K562 (cell line): ENCODE measurements around the gene PRDX4. TPM values are rescaled to one million over a fixed set of nuclear protein-coding genes. Genes with fewer than 3 reads are reported as not detected.
A peak's percentile ranks its signal among the peaks of the same experiment; 100 is the strongest.

ENCODE experiments used
- KDM2B ChIP-seq: fragments of 250-450 bp; sonication (Bioruptor Pico); IDR thresholded peaks from 2 replicates; pipeline ENCODE4 v1.8.0; 2021; ENCODE audit warnings: mild to moderate bottlenecking, moderate library complexity
- KDM5B ChIP-seq: fragments of 200-600 bp; sonication (generic); IDR thresholded peaks from 2 replicates; pipeline ENCODE4 v1.6.1; 2012; ENCODE audit warnings: low read depth, mild to moderate bottlenecking, moderate library complexity, low read length, control low read depth, inconsistent platforms; ENCODE audit not compliant: insufficient replicate concordance
- KLF10 ChIP-seq: fragments of 250-450 bp; sonication (Bioruptor Pico); IDR thresholded peaks from 2 replicates; pipeline ENCODE4 v1.6.1; 2021; ENCODE audit warnings: matching md5 sums
- RBM14 ChIP-seq: fragments of 200-400 bp; formaldehyde crosslinking; IDR thresholded peaks from 2 replicates; pipeline ENCODE4 v1.6.1; 2018; ENCODE audit warnings: low read depth, mild to moderate bottlenecking, low read length, moderate library complexity, borderline replicate concordance; ENCODE audit not compliant: insufficient read depth
- SOX6 ChIP-seq: fragments of 450-650 bp; IDR thresholded peaks from 2 replicates; pipeline ENCODE4 v1.6.1; 2014; ENCODE audit warnings: mild to moderate bottlenecking
- TEAD1 ChIP-seq, 2 experiments: fragments of 450-650 bp in 1 of 2; sonication (generic) in 1 of 2; formaldehyde crosslinking; IDR thresholded peaks; 2 replicates each; pipeline versions ENCODE4 v1.4.0 to v1.8.0; 2020 to 2022; ENCODE audit warnings: mild to moderate bottlenecking in 2 of 2, missing genetic modification reagents in 1 of 2
- ZNF644 ChIP-seq: fragments of 200-800 bp; sonication (Bioruptor generic); IDR thresholded peaks from 2 replicates; pipeline ENCODE4 v1.6.1; 2016; ENCODE audit warnings: low read depth, missing genetic modification characterization, missing compliant biosample characterization
- ZNF76 ChIP-seq: fragments of 250-450 bp; sonication (Bioruptor Pico); IDR thresholded peaks from 2 replicates; pipeline ENCODE4 v1.4.0; 2020; ENCODE audit warnings: mild to moderate bottlenecking, moderate library complexity, borderline replicate concordance
- ZSCAN29 ChIP-seq: fragments of 450-650 bp; IDR thresholded peaks from 2 replicates; pipeline ENCODE4 v1.6.1; 2017
- polyA plus RNA-seq, 8 experiments: library from polyadenylated mRNA; depleted of rRNA in 4 of 8; stranded (reverse) in 5 of 8; unstranded in 3 of 8; fragments of >200 nt; fragmentation: Nextera tagmentation in 2 of 8; fragmentation: Illumina TruSeq in 1 of 8; extraction: Ambion mirVana in 2 of 8; extraction: Trizol in 1 of 8; gene quantifications; 2 replicates each; pipeline versions ENCODE4 v1.2.1 to v1.2.3, GENCODE V29; 2011 to 2014; ENCODE audit warnings: inconsistent platforms in 1 of 8, missing spikeins in 1 of 8
- total RNA-seq, 7 experiments: library from RNA; depleted of rRNA in 6 of 7; stranded (reverse); fragments of >200 nt in 6 of 7; fragmentation: Illumina TruSeq in 2 of 7; extraction: Trizol in 2 of 7; gene quantifications; 2 replicates each; pipeline versions ENCODE4 v1.2.1 to v1.2.3, GENCODE V29; 2011 to 2021; ENCODE audit warnings: low replicate concordance in 1 of 7
- TF ChIP-seq, protein P1 (sequence below), 2 experiments: fragments of 450-650 bp in 1 of 2; sonication (generic) in 1 of 2; formaldehyde crosslinking; conservative IDR thresholded peaks; 2 replicates each; pipeline versions ENCODE4 v1.4.0 to v1.8.1; 2020 to 2022; ENCODE audit warnings: mild to moderate bottlenecking in 1 of 2, missing genetic modification reagents in 1 of 2
- TF ChIP-seq, protein P2 (sequence below): fragments of 450-650 bp; formaldehyde crosslinking; IDR thresholded peaks from 2 replicates; pipeline ENCODE4 v1.4.0; 2020; ENCODE audit warnings: mild to moderate bottlenecking, moderate library complexity
- TF ChIP-seq, protein P3 (sequence below), 2 experiments: IDR thresholded peaks; 2 replicates each; pipeline ENCODE4 v1.6.1; 2012; ENCODE audit warnings: improper control_type of control experiment in 2 of 2, low read depth in 2 of 2, low read length in 2 of 2, borderline replicate concordance in 1 of 2
- TF ChIP-seq, protein P4 (sequence below), 2 experiments: fragments of 250-450 bp in 1 of 2; fragments of 450-650 bp in 1 of 2; sonication (Bioruptor Pico) in 1 of 2; IDR thresholded peaks; 2 replicates each; pipeline versions ENCODE4 v1.6.1 to v1.8.0; 2016 to 2021; ENCODE audit warnings: mild to moderate bottlenecking in 2 of 2, moderate library complexity in 2 of 2, missing compliant biosample characterization in 1 of 2, missing genetic modification characterization in 1 of 2
- TF ChIP-seq, protein P5 (sequence below): fragments of 250-450 bp; sonication (Bioruptor Pico); IDR thresholded peaks from 2 replicates; pipeline ENCODE4 v1.9.0; 2021; ENCODE audit warnings: mild to moderate bottlenecking, inconsistent platforms
- TF ChIP-seq, protein P6 (sequence below): IDR thresholded peaks from 2 replicates; pipeline ENCODE4 v1.6.1; 2012; ENCODE audit warnings: low read depth, low read length, improper control_type of control experiment, borderline replicate concordance

Gene PRDX4
- total and polyA plus RNA-seq, 9 of the 15 experiments (the other 6 are each of a cell fraction or from before 2014, with no cell fraction given), result 28.6 to 253 (median 153) TPM

DNA sequence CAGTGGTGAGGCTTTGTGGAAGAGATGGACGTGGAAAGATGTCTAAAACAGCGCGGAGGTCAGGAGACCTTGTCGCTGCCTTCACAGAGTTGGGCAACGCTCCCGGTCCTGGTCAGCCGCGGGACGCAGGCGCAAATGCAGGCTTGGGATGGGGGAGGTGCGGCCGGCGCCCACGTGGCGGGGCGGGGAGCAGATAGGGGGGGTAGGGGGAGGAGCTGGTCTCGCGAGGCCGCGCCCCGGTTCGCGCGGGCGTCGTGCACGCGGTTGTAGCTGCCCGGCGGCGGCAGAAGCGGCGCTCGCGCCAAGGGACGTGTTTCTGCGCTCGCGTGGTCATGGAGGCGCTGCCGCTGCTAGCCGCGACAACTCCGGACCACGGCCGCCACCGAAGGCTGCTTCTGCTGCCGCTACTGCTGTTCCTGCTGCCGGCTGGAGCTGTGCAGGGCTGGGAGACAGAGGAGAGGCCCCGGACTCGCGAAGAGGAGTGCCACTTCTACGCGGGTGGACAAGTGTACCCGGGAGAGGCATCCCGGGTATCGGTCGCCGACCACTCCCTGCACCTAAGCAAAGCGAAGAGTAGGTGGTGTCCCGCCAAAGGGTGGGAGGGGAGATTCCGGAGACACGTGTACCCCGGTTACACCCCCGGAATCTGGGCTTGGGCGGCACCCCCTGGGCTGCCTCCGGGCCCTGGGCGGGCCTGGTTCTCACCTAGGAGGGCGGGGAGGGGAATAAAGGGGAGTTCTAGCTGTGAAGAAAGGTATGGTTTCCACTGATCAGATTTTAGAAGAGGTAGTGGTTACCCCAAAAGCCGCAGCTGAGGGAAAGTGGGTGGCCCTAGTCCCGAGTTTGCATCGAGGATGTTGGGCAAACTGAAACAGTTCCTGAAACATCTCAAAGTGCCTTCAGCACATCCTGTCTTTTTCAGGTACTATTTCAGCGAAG lies at the start of gene PRDX4 (continued):
- TF ChIP-seq, protein P1, sequence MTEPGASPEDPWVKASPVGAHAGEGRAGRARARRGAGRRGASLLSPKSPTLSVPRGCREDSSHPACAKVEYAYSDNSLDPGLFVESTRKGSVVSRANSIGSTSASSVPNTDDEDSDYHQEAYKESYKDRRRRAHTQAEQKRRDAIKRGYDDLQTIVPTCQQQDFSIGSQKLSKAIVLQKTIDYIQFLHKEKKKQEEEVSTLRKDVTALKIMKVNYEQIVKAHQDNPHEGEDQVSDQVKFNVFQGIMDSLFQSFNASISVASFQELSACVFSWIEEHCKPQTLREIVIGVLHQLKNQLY (CRISPR knock-in tag; conservative IDR thresholded peaks at IDR 0.05), result 0 out of 4 replicates have a peak, but pooled peaks of 1 of the 2 experiments have one; percentile 74
- TF ChIP-seq, protein P2, sequence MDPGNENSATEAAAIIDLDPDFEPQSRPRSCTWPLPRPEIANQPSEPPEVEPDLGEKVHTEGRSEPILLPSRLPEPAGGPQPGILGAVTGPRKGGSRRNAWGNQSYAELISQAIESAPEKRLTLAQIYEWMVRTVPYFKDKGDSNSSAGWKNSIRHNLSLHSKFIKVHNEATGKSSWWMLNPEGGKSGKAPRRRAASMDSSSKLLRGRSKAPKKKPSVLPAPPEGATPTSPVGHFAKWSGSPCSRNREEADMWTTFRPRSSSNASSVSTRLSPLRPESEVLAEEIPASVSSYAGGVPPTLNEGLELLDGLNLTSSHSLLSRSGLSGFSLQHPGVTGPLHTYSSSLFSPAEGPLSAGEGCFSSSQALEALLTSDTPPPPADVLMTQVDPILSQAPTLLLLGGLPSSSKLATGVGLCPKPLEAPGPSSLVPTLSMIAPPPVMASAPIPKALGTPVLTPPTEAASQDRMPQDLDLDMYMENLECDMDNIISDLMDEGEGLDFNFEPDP (CRISPR knock-in tag), result no peak
- no peak for TF ChIP-seq KDM2B (CRISPR knock-in tag)
- peak; percentile 76 for TF ChIP-seq KDM5B
- TF ChIP-seq, protein P3, sequence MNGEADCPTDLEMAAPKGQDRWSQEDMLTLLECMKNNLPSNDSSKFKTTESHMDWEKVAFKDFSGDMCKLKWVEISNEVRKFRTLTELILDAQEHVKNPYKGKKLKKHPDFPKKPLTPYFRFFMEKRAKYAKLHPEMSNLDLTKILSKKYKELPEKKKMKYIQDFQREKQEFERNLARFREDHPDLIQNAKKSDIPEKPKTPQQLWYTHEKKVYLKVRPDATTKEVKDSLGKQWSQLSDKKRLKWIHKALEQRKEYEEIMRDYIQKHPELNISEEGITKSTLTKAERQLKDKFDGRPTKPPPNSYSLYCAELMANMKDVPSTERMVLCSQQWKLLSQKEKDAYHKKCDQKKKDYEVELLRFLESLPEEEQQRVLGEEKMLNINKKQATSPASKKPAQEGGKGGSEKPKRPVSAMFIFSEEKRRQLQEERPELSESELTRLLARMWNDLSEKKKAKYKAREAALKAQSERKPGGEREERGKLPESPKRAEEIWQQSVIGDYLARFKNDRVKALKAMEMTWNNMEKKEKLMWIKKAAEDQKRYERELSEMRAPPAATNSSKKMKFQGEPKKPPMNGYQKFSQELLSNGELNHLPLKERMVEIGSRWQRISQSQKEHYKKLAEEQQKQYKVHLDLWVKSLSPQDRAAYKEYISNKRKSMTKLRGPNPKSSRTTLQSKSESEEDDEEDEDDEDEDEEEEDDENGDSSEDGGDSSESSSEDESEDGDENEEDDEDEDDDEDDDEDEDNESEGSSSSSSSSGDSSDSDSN (IDR thresholded peaks at IDR 0.05; ENCODE audit: borderline replicate concordance in 1 of 2, low read depth in 2 of 2, low read length in 2 of 2), result 0 out of 4 replicates have a peak, but pooled peaks of 1 of the 2 experiments have one; percentile 21
- TF ChIP-seq, protein P4, sequence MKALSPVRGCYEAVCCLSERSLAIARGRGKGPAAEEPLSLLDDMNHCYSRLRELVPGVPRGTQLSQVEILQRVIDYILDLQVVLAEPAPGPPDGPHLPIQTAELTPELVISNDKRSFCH (CRISPR knock-in tag; IDR thresholded peaks at IDR 0.05), result no peak
- TF ChIP-seq, protein P4 (tag; IDR thresholded peaks at IDR 0.05), result peak; percentile 33; the same call in 1 of the 2 replicates
- no peak for TF ChIP-seq ZNF76
- TF ChIP-seq, protein P5, sequence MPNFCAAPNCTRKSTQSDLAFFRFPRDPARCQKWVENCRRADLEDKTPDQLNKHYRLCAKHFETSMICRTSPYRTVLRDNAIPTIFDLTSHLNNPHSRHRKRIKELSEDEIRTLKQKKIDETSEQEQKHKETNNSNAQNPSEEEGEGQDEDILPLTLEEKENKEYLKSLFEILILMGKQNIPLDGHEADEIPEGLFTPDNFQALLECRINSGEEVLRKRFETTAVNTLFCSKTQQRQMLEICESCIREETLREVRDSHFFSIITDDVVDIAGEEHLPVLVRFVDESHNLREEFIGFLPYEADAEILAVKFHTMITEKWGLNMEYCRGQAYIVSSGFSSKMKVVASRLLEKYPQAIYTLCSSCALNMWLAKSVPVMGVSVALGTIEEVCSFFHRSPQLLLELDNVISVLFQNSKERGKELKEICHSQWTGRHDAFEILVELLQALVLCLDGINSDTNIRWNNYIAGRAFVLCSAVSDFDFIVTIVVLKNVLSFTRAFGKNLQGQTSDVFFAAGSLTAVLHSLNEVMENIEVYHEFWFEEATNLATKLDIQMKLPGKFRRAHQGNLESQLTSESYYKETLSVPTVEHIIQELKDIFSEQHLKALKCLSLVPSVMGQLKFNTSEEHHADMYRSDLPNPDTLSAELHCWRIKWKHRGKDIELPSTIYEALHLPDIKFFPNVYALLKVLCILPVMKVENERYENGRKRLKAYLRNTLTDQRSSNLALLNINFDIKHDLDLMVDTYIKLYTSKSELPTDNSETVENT (CRISPR knock-in tag), result 0 out of 2 replicates have a peak, but pooled peaks have one; percentile 16
- no peak for TF ChIP-seq RBM14
- TF ChIP-seq, protein P6, sequence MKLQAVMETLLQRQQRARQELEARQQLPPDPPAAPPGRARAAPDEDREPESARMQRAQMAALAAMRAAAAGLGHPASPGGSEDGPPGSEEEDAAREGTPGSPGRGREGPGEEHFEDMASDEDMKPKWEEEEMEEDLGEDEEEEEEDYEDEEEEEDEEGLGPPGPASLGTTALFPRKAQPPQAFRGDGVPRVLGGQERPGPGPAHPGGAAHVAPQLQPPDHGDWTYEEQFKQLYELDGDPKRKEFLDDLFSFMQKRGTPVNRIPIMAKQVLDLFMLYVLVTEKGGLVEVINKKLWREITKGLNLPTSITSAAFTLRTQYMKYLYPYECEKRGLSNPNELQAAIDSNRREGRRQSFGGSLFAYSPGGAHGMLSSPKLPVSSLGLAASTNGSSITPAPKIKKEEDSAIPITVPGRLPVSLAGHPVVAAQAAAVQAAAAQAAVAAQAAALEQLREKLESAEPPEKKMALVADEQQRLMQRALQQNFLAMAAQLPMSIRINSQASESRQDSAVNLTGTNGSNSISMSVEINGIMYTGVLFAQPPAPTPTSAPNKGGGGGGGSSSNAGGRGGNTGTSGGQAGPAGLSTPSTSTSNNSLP, result no peak
- no peak for TF ChIP-seq KLF10 (CRISPR knock-in tag)
- no peak for TF ChIP-seq ZSCAN29
- TF ChIP-seq ZNF644 (tag), result no peak
- TF ChIP-seq SOX6, result no peak
- TF ChIP-seq TEAD1 (CRISPR knock-in tag; IDR thresholded peaks at IDR 0.05), result peak in 1 of 2 experiments; percentile 43; a peak in 1 of 4 replicates
